Measurements from ENCODE around the gene APMAP.
A peak's percentile ranks its signal among the peaks of the same experiment; 100 is the strongest.
"Not testable (repeated sequence)": the region's sequence is repeated elsewhere in the genome, so short reads cannot be mapped to it uniquely, and the experiment has no call there.

The APMAP gene

DNA sequence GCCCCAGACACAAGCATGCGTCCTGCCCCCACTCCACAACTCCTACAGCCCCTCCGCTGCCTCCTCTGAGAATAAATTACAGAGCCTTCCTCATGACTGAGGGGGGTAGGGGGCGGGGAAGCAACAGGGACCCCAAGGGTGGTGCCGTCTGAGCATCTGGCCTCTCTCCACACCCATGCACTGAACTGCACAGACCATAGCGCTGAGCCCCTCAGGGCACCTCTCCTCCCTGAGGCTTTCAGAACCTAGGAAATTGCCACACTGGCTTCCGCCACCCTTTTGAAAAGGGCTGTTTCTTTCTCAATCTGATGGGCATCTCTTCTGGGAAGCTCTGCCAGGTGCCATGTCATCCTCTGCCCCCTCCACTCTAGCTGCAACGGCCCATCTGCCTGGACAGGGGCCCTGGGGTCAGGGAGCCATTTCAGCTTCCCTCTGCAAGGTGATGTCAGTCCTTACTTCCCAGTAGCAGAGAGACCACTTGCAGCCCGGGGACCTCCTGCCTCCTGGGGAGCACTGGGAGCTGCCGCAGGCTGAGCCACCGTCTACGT lies 40.9 kb downstream of the APMAP start:
- no peak for DNase-seq (ENCODE audit: low read depth)

DNA sequence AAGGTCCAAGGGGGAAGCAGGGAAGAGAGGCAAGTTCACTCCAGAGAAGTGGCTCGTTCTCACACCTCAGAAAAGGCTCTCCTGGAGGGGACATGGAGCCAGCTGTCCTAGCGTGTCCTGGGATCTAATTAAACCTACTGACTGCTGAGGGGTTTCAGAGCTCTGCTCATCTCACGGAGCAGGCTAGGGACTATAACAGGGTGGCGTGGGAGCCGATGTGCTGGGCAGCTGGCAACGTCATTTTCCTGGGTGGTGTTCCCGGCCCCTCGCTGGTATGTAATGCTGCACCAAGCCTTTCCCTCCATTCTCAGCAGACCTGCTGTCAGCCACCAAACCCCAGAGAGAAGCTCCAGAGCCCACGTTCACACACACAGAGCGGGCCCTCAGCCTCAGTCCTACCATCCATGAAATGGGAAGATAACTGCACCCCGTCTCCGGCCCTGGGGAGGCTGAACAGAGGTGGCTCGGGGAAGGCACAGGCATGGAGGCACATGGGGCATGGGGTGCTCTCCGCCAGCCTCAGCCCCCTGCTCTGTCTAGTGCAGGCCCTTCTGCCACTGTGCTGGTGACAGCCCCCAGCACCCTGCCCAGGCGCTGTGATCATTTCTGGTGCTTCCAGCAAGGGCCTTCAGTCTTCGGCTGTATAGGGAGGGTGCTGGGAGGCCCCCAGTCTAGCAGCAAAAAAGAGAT lies 41.6 kb downstream of the APMAP start:
- no peak for DNase-seq (ENCODE audit: low read depth)

DNA sequence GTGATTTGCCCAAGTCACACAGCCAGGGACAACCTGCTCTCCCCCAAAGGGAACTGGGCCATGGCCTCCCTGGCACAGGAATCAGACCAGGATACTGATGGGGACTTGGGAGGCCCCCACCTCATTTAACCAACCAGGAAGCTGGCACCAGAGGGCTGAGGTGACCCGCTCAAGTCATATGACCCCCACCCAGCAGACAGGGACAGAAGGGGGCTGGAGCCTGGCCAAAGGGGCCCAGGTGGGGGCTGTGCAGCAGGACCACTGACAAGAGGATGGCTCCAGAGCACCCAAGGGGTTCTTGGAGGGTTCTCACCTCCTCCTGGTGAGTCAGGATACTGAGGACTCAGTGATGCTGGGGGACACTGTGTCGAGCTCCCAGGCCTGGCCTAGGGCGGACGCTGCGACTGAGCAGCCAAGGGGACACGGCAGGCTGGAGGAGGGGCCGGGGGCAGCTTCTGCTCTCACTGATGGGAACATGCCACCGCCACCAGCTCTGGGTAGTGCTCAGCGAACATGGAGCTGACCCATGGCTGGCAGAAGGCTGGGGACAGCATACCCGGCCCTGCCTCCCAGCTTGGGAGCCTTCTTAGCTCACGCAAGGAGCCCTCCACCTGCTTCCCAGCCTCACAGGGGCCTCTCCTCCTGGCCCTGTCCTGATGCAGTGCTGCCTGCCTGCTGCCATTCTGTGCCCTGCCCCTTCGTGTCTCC lies 42.3 kb downstream of the APMAP start:
- no peak for DNase-seq (ENCODE audit: low read depth)

DNA sequence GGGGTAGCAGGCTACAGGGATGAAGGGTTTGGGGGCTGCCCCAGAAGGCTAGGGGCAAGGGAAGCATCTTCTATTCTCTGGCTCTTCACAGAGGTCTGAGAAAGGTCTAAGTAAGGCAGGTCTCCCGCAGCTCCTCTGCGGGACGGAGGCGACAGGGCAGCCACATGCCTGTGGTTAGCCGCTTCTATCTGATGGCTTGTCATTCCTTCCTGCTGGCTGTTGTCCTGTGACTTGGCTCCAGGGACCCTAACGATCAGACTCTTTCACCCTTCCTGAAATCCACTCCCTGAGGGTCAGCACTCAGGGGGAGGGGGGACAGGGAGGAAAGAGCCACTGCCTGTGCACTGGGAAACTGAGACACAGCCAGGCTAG lies 42.8 kb downstream of the APMAP start:
- no peak for DNase-seq (ENCODE audit: low read depth)

DNA sequence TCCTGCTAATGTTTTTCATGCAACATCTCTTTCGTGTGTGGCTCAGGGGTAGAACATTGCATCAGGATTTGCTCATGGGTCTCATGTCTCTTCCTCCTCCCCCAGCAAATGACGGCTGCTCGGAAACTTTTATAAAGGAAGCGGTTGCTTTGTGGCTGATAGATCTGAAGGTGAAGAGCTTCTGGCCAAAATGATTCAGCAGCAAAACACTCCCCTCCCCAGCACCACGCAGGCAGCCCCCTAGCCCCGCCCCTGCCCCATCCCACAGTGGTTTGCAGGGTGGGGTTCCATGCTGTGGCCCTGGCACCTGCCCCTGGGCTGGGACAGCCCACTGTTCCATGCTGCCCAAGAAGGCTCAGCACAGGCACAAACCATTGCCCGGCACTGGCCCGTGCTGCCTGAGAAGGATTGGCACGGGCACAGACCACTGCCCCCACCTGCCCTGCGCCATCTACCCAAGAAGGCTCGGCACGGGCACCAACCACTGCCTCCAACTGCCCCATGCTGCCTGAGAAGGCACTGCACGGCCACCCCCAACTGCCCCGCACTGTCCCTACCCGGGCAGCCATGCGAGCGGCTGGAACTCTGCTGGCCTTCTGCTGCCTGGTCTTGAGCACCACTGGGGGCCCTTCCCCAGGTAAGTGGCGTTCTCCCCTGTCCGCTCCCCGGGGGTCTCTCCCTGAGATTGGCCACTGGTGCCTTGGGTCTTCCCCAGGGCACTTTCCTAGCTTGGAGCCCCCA lies 43.4 kb downstream of the APMAP start, which contains the start of gene CST7:
Gene CST7 (plus strand): TSS at position 331 of the 741 bp plus-strand sequence. CDS start 237 bp downstream, at position 568.
- peak; percentile 77 for DNase-seq (ENCODE audit: low read depth)

DNA sequence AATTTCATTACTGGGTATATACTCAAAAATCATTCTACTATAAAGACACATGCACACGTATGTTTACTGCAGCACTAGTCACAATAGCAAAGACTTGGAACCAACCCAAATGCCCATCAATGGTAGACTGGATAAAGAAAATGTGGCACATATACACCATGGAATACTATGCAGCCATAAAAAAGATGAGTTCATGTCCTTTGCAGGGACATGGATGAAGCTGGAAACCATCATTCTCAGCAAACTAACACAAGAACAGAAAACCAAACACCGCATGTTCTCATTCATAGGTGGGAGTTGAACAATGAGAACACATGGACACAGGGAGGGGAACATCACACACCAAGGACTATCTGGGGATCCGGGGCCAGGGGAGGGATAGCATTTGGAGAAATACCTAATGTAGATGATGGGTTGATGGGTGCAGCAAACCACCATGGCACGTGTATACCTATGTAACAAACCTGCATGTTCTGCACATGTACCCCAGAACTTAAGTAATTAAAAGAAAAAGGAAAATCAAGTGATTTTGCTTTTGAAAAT lies 44.1 kb downstream of the APMAP start:
- not testable (repeated sequence) for DNase-seq (ENCODE audit: low read depth)

DNA sequence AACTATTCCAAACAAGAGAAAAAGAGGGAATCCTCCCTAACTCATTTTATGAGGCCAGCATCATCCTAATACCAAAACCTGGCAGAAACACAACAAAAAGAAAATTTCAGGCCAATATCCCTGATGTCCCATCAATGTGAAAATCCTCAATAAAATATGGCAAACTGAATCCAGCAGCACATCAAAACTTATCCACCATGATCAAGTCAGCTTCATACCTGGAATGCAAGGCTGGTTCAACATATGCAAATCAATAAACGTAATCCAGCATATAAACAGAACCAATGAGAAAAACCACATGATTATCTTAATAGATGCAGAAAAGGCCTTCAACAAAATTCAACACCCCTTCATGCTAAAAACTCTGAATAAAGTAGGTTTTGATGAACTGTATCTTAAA lies 46.2 kb downstream of the APMAP start:
- not testable (repeated sequence) for DNase-seq (ENCODE audit: low read depth)

DNA sequence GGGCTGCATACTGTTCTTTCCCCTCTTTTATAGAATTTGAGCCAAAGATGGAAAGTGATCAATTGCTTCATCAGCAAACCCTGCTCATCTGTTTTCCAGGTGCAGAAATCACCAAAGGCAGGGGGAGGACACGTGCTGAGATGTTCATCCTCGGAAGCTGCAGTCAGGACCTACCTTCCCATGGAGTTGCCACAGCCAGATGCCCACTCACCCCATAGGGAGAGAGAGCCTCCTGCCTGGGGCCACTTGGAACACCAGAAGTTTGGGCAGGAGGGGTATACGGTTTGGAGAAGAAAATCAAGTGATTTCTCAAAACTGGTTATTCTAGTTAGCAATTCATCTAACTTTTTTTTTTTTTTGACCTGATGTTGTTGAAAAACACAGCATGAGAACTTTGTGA lies 48.8 kb downstream of the APMAP start:
- DNase-seq (ENCODE audit: low read depth) = no peak

DNA sequence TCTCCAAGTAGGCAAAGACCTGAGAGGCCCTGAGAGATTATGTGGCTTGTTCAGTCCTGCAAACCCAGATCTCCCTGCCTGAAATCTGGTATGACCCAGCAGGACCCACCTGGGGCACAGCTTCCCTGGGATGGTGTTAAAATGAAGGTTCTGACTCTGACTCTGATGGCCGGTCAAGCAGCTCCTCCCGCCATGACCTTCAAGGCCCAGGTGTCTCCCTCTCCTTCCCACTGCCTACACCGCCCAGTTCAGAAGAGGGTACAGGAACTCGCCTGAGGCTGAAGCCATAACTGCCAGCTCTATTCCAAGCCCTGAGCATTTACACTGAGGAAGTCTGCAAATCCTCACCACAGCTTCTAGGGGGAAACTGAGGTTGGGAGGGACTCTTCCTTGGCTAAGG lies 49.4 kb downstream of the APMAP start:
- DNase-seq (ENCODE audit: low read depth) = no peak

DNA sequence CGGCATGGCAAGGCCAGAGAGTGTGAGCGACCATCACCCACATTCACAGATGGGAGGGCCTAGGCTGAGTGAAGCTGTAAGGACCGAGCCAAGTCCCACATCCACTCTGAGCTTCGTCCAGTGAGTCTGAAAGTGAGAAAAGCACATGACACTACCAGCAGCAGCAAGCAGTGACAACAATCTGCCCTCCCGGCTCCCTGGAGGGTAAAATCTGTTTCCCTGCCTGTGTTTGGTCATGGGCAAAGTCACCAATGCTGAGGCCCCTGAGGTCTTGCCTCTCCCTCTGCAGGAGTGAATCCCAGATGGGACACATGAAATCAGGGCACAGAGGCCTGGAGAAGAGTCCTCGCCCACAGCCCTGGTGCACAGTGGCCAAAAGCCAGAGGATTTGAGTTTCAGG lies 49.9 kb downstream of the APMAP start:
- no peak for DNase-seq (ENCODE audit: low read depth)

DNA sequence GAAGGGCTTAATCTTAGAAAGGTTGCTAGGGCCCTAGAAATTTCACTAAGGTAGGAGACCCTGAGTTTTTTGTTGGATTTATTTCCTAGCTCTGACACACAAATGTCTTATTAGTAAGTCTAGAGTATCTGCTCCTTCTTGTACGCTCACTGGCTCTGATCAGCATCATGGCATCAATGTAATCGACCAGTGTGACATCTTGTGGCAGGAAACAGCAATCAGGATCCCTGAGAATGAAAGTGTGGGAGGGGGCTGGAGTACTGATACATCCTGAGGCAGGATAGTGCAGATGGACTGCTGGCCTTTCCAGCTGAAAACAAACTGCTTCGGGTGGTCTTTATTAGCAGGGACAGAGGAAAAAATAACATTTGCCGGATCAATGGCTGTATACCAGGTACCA lies 53.5 kb downstream of the APMAP start:
- no peak for DNase-seq (ENCODE audit: low read depth)

DNA sequence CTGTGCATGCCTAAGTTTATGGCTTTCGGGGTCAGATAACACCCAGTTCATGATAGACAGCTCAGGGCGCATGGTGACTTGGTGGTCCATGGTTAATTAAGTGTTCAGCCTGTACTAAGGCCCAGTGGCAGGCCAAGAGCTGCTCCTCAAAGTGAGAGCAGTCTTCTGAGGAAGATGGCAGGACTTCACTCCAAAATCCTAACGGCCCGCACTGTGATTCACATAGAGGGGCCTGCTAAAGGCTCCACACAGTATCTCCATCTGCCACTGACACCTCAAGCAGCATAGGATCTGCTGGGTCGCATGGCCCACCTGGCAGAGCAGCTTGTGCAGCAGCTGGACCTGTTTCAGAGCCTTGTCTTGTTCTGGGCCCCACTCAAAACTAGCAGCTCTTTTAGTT lies 54.1 kb downstream of the APMAP start:
- no peak for DNase-seq (ENCODE audit: low read depth)

DNA sequence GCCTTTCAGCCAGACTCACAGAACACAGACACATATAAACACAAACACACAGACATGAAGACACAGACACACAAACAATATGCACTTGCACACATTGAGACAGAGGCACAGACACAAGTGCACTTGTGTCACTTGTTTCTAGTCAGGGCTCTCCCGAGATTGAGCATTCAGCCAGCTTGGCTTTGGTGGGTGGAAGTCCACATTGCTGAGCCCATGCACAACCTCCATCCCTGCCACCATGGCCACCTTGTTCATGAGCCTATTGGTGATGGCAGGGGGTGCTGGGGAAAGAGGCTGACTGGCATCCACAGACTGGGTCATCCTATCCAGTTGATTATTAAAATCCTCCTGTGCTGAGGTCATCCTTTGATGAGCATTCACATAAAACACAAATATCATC lies 55.0 kb downstream of the APMAP start:
- DNase-seq (ENCODE audit: low read depth) = no peak

DNA sequence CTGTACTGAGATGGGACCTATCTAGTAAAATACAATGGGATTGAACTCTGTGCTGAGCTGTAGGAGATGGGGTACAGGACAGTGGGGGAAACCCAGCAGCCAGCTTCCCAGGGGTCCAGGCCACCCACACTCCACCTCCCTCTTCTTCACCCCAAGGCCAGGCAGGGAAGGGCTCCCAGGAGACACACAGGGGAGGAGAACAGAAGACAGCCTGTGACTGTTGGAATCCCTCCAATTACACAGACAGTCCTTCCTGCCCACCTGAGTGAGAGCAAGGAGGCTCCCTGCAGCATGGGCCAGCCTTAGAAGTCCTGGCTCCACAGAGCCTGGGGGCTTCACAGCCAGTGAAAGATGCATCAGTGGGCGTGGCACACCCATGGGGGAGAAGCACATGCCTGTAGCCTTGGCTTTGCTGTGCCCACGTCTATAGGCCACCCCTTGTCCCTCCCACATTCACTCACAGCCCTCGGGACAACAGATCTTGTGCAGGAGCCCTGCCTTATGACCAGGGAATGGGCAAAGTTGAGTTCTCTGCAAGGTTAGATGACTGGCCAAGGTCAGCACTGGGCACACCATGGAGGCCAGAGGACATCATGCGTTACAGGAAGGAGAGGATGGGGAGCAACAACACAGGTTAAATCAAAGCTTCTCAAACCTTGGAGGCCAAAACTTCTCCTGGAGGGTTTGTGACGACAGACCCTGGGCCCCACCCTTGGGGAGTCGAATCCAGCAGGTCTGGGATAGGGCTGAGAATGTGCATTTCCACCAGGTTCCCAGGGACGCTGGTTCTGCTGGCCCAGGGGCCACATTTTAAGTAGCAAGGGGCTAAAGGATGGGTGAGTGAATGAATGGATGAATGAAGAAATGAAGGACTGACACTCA lies 55.8 kb downstream of the APMAP start:
- DNase-seq (ENCODE audit: low read depth) = no peak

DNA sequence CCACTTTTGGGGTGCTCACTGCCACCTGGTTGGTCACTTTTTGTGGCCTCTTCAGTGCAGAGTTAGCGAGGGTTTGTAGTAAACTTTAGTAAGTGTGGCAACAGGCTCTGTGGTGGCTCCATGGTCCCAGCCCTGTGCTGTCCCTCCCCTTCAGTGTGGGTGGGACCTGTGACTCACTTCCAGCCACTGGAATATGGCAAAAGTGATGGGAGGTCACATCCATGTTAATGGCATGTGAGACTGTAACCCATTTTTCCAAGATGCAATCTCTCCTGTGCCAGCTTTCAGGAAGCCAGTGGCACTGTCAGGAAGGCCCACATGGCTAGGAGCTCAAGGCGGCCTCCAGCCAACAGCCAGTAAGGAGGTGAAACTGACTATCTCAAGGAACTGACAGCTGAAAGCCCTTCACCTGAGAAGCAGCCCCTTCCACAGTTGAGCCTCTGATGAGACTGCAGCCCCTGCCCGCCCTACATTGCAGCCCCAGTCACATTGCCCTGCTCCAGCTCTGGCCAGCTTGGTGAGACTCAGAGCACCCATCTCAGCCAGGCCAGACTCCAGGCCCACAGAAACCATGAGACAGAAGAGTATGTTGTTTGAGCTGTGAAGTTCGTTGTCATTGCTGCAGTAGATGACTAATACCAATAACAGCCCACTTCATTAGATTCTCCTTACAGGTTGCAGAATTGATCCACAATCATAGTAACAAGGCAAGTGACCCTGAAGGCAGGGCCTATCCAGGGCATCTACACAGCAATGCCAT lies 56.6 kb downstream of the APMAP start:
- DNase-seq (ENCODE audit: low read depth) = no peak

DNA sequence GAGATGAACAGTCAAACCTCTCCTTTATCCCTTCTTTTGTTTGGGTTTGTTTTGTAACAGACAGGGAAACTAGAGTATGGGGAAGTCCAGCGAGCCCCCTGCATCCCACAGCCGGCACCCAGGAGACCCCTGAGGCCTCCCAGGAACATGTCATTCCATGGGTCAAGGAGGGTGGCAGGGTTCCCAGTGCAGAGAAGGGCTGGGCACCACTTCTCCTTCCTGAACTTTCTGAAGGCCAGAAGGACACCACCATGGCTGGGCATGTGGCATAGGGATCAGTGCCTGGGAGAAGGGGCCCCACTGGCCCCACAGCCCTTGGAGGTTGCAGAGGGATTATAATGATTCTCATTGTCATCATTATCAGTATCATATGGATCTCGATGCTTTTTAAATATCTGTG lies 57.4 kb downstream of the APMAP start:
- no peak for DNase-seq (ENCODE audit: low read depth)

DNA sequence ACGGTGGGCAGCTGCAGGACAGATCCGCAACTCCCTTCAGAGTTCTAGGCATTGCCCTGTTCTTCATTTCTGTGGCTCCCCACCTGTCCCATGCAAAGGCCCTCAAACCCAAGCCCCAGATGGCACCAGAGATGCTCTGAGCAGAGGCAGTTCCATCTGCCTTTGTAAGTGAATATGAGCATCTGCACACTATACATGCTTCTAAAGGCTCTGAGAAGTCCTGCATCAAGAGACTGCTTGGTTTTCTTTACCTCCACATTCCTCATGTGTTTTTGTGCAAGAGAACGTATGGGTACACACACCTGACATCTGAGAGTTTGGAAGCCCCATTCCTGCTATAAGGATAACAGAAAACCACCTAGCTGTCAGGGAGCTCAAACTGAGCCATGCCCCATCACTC lies 57.8 kb downstream of the APMAP start:
- DNase-seq (ENCODE audit: low read depth) = no peak

DNA sequence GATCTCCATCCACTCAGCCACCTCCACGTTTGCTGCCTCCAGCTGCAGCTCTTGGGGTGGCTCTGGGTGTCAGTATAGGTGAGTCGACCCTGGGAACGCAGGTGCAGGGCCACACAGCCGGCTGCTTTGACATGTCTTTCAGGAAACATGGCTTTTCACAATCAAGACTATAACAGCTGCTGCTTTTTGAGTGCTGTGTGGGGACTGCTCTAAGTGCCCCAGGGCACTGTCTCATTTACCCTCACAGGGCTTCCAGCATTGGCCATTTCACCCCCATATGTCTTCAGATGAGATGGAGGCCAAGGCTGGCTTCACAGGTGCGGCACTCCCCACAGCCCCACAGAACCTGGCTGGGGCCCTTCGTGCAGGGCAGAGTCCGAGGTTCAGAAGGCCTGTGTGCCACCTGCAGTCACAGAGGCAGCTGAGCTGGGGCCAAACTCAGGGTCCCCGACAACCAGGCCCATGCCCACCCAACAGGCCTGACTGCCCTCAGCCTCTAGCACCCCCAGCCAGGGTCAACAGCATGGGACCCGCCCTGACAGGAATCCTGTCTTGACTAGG lies 58.4 kb downstream of the APMAP start:
- no peak for DNase-seq (ENCODE audit: low read depth)

DNA sequence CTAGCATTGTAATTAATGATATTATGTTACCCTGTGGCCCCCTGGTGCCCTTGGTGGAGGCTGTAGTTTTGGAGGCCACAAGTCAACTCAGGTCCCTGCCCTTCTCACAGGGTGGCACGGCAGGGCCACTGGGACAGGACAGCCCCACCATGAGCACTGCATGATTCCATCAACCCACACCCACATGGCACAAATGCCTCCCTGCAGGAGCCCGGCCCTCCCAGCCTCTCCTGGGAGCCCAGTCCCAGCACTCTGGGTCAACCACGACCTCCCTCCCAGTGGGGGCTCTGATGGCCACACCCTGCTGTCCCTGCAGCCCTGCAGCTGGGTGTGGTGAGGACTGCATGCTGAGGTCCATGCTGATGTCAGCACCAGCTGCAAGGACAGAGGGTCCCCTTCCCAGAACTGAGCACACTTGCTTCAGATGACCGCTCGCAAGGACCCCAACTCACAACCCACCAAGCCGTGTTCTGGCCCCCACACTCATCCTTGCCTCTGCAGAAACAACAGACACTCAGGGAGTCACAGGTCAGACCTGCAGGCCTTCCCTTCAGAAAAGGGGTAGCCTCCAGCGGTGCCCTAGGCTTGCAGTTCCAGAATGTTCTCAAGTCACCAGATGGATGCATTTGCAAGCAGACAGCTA lies 59.2 kb downstream of the APMAP start:
- DNase-seq (ENCODE audit: low read depth) = no peak

DNA sequence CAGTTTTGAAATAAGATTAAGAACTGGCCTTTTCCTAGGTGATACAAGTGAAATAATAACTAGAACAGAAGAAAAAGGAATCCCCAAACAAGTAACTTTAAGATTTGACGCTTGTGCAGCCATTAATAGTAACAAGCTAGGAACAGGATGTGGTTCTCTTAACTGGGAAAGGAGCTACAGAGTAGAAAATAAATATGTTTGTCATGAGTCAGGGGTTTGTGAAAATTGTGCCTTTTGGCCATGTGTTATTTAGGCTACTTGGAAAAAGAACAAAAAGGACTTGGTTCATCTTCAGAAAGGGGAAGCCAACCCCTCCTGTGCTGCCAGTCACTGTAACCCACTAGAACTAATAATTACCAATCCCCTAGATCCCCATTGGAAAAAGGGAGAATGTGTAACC lies 60.7 kb downstream of the APMAP start:
- DNase-seq (ENCODE audit: low read depth) = not testable (repeated sequence)

All from activated T-cell treated with anti-CD3 and anti-CD28 coated beads for 24 hours (primary cell).